ENCODE results near the gene PLPP1.
"Not testable (repeated sequence)": the region's sequence is repeated elsewhere in the genome, so short reads cannot be mapped to it uniquely, and the experiment has no call there.

PLPP1 gene

GRCh38 chr5:55546947-55547346 lies 12.2 kb upstream of the PLPP1 start:
- no peak for DNase-seq (ENCODE audit: low read depth in 2 of 2)

- DNase-seq (ENCODE audit: low read depth in 2 of 2): no peak
Measured at GRCh38 chr5:55544341-55544740, 9.6 kb upstream of the PLPP1 start.

GRCh38 chr5:55541056-55541635 lies 6.4 kb upstream of the PLPP1 start:
- DNase-seq (ENCODE audit: low read depth in 2 of 2): no peak

- DNase-seq (ENCODE audit: low read depth in 2 of 2): no peak
Measured at GRCh38 chr5:55540525-55540924, 5.8 kb upstream of the PLPP1 start.

GRCh38 chr5:55540024-55540423 lies 5.3 kb upstream of the PLPP1 start:
- DNase-seq (ENCODE audit: low read depth in 2 of 2): no peak

- no peak for DNase-seq (ENCODE audit: low read depth in 2 of 2)
Measured at GRCh38 chr5:55538661-55539060, 3.9 kb upstream of the PLPP1 start.

- DNase-seq (ENCODE audit: low read depth in 2 of 2): not testable (repeated sequence)
Measured at GRCh38 chr5:55537315-55537714, 2.6 kb upstream of the PLPP1 start.

- no peak for DNase-seq (ENCODE audit: low read depth in 2 of 2)
Measured at GRCh38 chr5:55535199-55535905, 588 bp upstream of the PLPP1 start.

- DNase-seq (ENCODE audit: low read depth in 2 of 2): no peak
Measured at GRCh38 chr5:55533521-55534435, 986 bp downstream of the PLPP1 start.

- no peak for DNase-seq (ENCODE audit: low read depth in 2 of 2)
Measured at GRCh38 chr5:55530669-55531068, 4.1 kb downstream of the PLPP1 start.

GRCh38 chr5:55524816-55525215 lies 9.9 kb downstream of the PLPP1 start:
- no peak for DNase-seq (ENCODE audit: low read depth in 2 of 2)

- no peak for DNase-seq (ENCODE audit: low read depth in 2 of 2)
Measured at GRCh38 chr5:55523293-55523692, 11.5 kb downstream of the PLPP1 start.

GRCh38 chr5:55521881-55522280 lies 12.9 kb downstream of the PLPP1 start:
- DNase-seq (ENCODE audit: low read depth in 2 of 2): no peak

- DNase-seq (ENCODE audit: low read depth in 2 of 2): no peak
Measured at GRCh38 chr5:55520117-55520839, 14.5 kb downstream of the PLPP1 start.

GRCh38 chr5:55518831-55519390 lies 15.9 kb downstream of the PLPP1 start:
- no peak for DNase-seq (ENCODE audit: low read depth in 2 of 2)

- no peak for DNase-seq (ENCODE audit: low read depth in 2 of 2)
Measured at GRCh38 chr5:55517804-55518203, 17.0 kb downstream of the PLPP1 start.

GRCh38 chr5:55511010-55511409 lies 23.8 kb downstream of the PLPP1 start:
- DNase-seq (ENCODE audit: low read depth in 2 of 2): no peak

GRCh38 chr5:55510523-55510880 lies 24.3 kb downstream of the PLPP1 start:
- DNase-seq (ENCODE audit: low read depth in 2 of 2): no peak

- no peak for DNase-seq (ENCODE audit: low read depth in 2 of 2)
Measured at GRCh38 chr5:55509796-55510522, 24.8 kb downstream of the PLPP1 start.

- DNase-seq (ENCODE audit: low read depth in 2 of 2): no peak
Measured at GRCh38 chr5:55509097-55509496, 25.7 kb downstream of the PLPP1 start.

- no peak for DNase-seq (ENCODE audit: low read depth in 2 of 2)
Measured at GRCh38 chr5:55507574-55507973, 27.2 kb downstream of the PLPP1 start.

Data from stimulated activated CD8-positive, alpha-beta memory T cell treated with anti-CD3 and anti-CD28 coated beads, Interleukin-7, amount 100 ng/mL, for 1 hour (primary cell).